Left renal cortex interstitium (tissue), 4 donors: Measurements from ENCODE around the gene SLC16A9. TPM values are rescaled to one million over a fixed set of nuclear protein-coding genes. Genes with fewer than 3 reads are reported as not detected.
A peak's percentile ranks its signal among the peaks of the same experiment; 100 is the strongest.

Experiments
- DNase-seq, 4 donors: peaks; one replicate each; pipeline ENCODE4 v3.0.0-alpha.2; 2013; ENCODE audit warnings: low read depth in 4 of 4, low spot score in 2 of 4, missing footprints in 1 of 4
- polyA plus RNA-seq, 4 donors: library from polyadenylated mRNA; unstranded; fragments of 120-200 nt; gene quantifications; one replicate each; pipeline ENCODE4 v1.2.1, GENCODE V29; 2013; ENCODE audit not compliant: insufficient read length in 4 of 4

SLC16A9 gene
- polyA plus RNA-seq, 4 donors: 27.8 to 41.8 (median 39.9) TPM

GRCh38 chr10:59724098-59724938 is 14.7 kb upstream of the SLC16A9 start:
- DNase-seq: no peak

GRCh38 chr10:59720377-59720776 is 10.7 kb upstream of the SLC16A9 start:
- no peak for DNase-seq

DNA sequence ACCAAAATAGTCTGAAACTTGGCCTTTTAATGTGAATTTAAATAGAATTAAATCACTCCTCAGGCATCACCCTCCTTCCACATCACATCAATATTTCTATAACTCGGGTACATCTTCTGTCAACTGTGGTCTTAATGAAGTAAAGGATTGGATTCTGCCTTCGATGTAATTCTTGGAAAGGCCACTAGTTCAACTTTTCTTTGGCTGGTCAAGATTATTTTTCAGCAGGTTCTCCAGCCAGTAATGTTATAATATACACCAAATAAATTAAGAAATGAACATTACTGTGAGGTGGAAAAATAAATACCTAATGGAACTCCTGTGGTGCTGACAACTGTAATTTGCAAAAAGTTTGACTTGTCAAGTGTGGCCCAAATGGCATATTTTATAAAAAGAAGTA is 9.7 kb upstream of the SLC16A9 start:
- DNase-seq: no peak

DNA sequence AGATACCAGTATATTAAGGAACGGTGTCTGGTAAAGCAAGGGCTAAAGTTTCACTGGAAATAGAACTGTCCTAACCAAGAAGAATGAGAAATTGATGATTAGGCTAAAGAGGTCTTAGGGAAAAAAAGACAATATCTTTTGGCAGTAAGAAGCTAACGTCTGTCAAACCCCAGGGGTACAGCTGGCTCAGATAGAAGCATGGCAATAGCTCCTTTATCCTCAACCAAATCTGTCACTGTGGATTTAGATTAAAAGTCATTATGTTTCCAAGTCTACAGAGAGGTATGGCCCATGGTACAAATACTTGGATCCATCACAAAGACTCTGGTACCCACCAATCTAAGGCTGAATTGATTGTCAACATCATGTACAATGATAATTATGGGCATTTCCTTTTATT is 8.6 kb upstream of the SLC16A9 start:
- DNase-seq: no peak

DNA sequence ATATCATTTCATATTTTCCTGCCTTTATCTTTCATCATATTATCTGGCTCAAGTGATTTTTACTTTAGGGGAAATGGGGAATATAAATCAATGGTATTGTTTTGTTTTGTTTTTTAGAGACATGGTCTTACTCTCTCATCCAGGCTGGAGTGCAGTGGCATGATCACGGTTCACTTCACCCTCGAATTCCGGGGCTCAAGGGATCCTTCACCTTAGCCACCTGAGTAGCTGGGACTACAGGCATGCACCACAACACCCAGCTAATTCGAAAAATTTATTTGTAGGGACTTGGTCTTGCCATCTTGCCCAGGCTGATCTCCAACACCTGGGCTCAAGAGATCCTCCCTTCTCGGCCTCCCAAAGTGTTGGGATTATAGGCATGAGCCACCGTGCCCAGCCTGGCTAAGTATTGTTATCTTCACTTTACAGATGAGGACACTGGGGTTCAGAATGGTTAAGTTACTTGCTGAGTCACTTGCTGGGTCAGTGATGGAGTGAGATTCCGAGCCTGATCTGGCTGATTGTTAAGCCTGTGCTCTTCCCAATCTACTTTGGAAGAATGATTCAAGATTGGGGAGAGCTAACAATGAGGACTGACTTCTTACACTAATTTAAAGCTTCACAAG is 3.7 kb upstream of the SLC16A9 start:
- no peak for DNase-seq

- no peak for DNase-seq
Observed at GRCh38 chr10:59711871-59712494, 2.3 kb upstream of the SLC16A9 start.

- peak in 3 of 4 donors; percentile 11 to 38 (median 21) for DNase-seq
Observed at GRCh38 chr10:59708816-59709394, 745 bp downstream of the SLC16A9 start.

DNA sequence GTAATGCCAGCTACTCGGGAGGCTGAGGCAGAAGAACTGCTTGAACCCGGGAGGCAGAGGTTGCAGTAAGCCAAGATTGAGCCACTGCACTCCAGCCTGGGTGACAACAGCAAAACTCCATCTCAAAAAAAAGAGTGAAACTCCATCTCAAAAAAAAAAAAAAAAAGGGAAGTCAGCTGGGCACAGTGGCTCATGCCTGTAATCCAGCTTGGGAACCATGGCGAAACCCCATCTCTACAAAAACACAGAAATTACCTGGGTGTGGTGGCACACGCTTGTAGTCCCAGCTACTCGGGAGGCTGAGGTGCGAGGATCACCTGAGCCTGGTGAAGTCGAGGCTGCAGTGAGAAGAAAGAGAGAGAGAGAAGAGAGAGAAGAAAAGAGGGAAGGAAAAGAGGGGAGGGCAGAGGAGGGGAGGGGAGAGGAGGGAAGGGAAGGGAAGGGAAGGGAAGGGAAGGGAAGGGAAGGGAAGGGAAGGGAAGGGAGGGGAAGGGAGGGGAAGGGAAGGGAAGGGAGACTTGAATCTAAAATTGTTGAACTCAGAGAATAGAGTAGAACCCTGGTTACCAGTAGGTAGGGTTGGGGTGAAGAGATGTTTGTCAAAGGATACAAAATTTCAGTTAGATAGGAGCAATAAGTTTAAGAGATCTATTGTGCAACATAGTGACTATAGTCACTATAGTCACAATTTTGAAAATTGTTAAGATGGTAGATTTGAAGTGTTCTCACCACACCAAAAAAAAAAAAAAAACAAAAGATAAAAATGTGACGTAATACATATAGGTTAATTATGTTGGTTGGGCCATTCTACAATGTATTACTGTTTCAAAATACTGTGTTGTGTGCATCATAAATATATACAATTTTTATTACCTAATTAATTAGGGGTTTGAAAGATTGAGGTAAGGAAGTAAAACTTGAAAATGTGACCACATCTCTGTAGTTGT is 2.5 kb downstream of the SLC16A9 start:
- DNase-seq: no peak

DNA sequence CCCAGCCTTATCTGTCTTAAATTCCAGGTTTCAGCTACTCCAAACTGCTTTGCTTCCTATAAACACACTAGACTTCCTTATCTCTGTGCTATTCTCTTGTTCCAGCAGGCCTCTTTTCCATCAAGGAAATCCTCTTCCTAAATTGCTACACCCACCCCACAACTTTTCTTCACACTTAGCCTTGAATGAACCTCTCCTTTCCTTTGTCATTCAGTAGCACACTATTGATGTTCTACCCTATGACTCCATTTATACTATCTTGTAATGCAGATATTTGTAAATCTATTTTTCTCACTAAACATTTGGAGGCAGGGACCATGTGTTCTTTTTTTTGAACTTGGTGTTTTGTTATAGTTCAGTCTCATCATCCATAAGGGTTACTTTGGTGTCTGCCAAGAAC is 3.7 kb downstream of the SLC16A9 start:
- no peak for DNase-seq

DNA sequence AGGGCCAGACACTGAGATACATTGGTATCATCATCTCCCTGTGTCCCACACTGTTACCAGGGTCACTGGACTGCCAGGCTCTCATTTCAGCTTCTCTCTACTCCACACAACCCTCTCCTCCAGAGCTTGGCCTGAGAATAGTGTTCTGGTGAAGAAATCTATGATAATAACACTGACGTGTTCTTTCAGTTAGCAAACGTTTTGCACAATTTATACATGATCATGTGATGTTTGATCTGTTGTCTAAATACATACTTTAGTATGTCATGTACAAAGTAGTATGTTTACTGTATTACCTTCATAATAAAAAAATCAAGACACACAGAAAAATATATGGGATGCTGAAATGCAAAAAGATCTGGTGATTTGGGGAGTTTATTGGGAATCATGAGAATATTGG is 5.0 kb downstream of the SLC16A9 start:
- no peak for DNase-seq

GRCh38 chr10:59702347-59702746 is 7.3 kb downstream of the SLC16A9 start:
- no peak for DNase-seq

DNA sequence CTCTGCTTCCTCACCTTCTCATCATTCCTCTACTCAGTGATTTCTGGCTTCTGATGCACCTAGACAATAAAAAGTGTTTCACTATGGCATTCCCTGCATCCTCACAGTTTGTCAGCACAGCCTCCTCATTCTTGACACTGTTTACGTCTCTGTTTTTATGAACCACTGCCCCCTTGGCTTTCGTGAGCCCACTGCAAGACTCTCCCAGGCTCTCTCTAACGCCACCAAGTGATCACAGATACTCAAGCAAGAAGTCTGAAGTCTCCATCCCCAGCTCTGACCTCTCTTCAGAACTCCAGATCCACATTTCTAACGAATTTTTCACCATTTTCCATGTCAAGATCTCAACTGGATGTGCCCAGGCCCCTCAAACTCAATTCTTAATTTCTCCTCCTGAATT is 8.9 kb downstream of the SLC16A9 start:
- DNase-seq: no peak

DNA sequence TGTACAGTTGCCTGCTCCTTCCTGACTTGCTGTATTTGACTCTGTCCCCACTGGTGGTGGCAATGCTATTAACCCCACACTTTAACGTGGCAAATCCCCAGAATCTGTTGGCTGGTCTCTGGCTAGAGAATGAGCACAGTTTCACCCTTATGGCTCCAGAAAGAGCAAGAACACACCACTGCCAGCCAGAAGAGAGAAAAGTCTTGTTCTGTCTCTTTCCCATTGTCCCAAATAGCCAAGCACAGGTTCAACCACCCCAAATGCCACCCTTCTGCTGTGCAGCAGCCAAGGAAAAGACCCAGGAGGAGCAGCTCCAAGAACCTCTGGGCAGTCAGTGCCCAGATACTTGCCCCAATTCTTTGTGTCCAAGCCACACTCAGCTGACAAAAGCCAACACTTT is 11.3 kb downstream of the SLC16A9 start:
- no peak for DNase-seq

GRCh38 chr10:59695637-59696036 is 14.0 kb downstream of the SLC16A9 start:
- DNase-seq: no peak

- DNase-seq: no peak
Observed at GRCh38 chr10:59694936-59695335, 14.7 kb downstream of the SLC16A9 start.

DNA sequence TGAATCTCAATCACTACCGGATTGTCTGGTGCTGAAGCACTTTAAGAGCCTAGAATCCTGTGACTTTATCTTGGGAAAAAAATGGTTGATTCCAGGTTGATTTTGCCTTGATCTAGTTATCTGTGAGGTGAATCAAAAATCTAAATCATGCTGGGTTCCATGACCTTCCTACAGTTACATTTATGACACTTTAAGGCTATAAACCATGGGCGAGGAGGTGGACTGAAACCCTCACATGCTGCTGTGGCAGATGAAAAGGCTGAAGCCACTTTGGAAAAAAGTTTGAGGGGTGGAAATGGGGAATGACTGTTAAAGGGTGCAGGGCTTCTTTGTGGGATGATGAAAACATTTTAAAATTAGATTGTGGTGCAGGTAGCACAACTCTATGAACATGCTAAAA is 17.5 kb downstream of the SLC16A9 start:
- DNase-seq: no peak

DNA sequence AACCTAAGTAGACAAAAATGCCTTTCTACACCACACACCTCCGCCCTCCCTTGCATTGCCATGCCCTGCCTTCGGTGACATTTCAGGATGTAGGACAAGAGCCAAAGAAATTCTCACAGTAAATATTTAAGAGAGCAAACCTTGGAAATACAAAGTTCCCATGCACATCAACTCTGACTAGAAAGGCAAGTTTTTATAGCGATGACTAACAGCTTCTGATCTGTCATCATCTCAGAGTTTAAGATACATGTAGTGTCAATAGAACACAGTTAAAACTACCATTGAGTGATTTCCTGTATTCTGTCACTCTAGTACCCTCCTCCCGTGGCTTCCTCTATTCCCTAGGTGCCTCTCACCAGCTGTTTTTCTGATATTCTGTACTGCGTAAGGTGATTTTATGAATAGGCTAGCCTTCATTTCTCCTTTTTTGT is 20.7 kb downstream of the SLC16A9 start:
- DNase-seq: no peak

- no peak for DNase-seq
Observed at GRCh38 chr10:59687657-59688056, 22.0 kb downstream of the SLC16A9 start.

DNA sequence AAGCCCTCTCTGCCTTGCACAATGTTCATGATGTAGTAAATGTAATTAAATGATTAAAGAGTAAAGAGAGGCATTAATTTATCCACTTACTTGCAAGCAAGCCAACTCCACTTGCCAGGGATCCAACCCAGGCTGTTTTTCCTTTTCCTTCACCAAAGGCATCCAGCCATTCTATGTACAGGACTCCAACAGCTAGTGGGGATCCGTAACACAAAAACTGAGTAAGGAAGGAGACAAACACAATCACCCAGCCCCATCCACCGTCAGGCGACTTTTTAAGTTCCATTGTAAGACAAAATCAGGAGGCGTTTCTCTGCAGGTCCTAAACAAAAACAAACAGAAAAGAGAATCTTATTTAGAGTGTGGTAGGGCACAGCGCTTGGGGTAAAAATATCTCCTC is 25.6 kb downstream of the SLC16A9 start:
- no peak for DNase-seq
